Skeletal muscle satellite cell (primary cell): ENCODE data around the gene NEUROD1.

Experiments used
- H3K27me3 ChIP-seq: 2 replicates; pipeline ENCODE4 v1.7.0; 2013; ENCODE audit warnings: low read length; ENCODE audit not compliant: control insufficient read depth, insufficient read depth
- H3K36me3 ChIP-seq: 2 replicates; pipeline ENCODE4 v1.7.0; 2013; ENCODE audit warnings: mild to moderate bottlenecking, control low read depth, low read length; ENCODE audit not compliant: insufficient read depth
- H3K4me1 ChIP-seq: 2 replicates; pipeline ENCODE4 v1.7.0; 2013; ENCODE audit warnings: low read length; ENCODE audit not compliant: control insufficient read depth, insufficient read depth
- H3K4me2 ChIP-seq: 2 replicates; pipeline ENCODE4 v1.7.0; 2013; ENCODE audit warnings: mild to moderate bottlenecking, low read length
- H3K4me3 ChIP-seq: 2 replicates; pipeline ENCODE4 v1.7.0; 2013; ENCODE audit warnings: low read length
- H3K9ac ChIP-seq: 2 replicates; pipeline ENCODE4 v1.7.0; 2013; ENCODE audit warnings: mild to moderate bottlenecking, low read depth, low read length, moderate library complexity
- H3K9me3 ChIP-seq: replicated peaks from 2 replicates; pipeline ENCODE4 v1.7.0; 2013; ENCODE audit warnings: mild to moderate bottlenecking, control low read depth, low read length

Gene NEUROD1

DNA sequence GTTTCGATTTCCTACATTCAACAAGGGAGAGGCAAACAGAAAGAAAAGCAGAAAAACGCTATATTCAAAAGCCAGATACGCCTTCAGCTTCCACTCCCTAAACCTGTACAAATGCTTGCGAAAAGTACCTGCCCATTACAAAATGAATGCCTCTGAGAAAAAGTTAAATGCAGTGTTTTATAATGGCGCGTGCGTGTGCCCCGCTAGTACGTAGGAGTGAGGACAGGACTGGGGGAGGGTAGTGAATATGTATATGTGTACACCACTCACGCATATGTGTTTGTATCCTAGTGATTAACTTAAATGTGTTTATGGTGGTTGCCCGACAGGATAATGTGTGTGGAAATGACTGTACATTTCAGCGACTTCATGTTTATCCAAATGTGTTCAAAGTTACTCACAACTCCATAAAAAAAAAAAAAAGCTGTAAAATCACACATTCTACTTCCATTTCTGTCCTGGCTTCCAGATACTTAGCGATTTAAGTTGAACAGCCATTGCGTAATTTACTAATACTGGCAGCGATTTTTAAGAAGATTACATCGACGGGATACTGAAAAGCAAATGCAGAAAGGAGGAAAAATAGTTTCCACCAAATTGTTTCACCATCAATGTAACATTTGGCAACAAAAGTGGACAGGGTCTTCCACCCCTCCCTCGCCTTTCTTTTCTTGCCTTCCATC is 1.3 kb downstream of the NEUROD1 start:
- H3K36me3 ChIP-seq, result no peaks in the 10 kb centered on the region
- no peak overlapping the region for H3K4me2 ChIP-seq
- H3K4me3 ChIP-seq, result no peak overlapping the region
- peaks cover 13% of the 10 kb centered on the region for H3K4me1 ChIP-seq
- peaks cover 89% of the 10 kb centered on the region for H3K27me3 ChIP-seq
- H3K9me3 ChIP-seq, result peaks cover 3% of the 10 kb centered on the region
- no peak overlapping the region for H3K9ac ChIP-seq

DNA sequence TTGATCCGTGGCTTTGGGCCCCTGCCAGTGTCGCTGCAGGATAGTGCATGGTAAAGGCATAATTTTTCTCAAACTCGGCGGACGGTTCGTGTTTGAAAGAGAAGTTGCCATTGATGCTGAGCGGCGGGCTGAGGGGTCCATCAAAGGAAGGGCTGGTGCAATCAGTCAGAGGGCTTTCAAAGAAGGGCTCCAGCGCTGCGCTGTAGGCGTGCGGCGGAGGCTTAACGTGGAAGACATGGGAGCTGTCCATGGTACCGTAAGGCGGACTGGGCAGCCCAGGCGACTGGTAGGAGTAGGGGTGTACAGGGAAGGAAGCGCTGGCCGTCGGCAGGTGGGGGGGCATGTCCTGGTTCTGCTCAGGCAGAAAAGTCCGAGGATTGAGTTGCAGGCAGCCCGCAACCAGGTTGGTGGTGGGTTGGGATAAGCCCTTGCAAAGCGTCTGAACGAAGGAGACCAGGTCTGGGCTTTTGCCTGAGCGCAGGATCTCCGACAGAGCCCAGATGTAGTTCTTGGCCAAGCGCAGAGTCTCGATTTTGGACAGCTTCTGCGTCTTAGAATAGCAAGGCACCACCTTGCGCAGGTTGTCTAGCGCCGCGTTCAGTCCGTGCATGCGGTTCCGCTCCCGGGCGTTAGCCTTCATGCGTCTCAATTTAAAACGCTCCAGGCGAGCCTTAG is 2.3 kb downstream of the NEUROD1 start:
- Histone ChIP-seq H3K9ac (no peak overlapping the region), H3K9me3 (peaks cover 3% of the 10 kb centered on the region), H3K4me1 (peaks cover 9% of the 10 kb centered on the region), H3K4me3 (no peak overlapping the region), H3K36me3 (no peaks in the 10 kb centered on the region), H3K27me3 (peaks cover 88% of the 10 kb centered on the region), H3K4me2 (peak overlapping the region; percentile 33)

DNA sequence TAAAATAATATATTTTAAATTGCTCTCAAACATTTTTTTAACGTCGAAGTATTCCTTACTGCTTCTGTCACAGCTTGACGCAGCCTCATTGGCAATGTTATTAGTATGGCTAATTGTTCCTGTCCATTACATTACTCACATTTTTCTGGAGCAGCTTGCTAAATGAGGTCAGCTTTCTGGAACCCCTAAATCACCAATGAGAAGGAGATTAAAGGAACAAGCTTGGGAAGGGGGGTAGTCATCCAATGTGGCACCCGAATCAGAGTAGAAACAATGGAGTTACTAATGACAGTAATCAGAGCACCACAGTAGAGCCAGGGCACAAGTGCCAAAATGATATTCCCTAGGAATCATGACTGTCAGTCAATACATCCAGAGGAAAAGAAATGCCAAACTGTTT is 5.1 kb downstream of the NEUROD1 start:
- peaks cover 74% of the 10 kb centered on the region for H3K27me3 ChIP-seq
- no peaks in the 10 kb centered on the region for H3K4me1 ChIP-seq
- H3K9ac ChIP-seq, result no peak overlapping the region
- peaks cover 3% of the 10 kb centered on the region for H3K9me3 ChIP-seq
- no peak overlapping the region for H3K4me3 ChIP-seq
- H3K36me3 ChIP-seq, result no peaks in the 10 kb centered on the region
- no peak overlapping the region for H3K4me2 ChIP-seq

DNA sequence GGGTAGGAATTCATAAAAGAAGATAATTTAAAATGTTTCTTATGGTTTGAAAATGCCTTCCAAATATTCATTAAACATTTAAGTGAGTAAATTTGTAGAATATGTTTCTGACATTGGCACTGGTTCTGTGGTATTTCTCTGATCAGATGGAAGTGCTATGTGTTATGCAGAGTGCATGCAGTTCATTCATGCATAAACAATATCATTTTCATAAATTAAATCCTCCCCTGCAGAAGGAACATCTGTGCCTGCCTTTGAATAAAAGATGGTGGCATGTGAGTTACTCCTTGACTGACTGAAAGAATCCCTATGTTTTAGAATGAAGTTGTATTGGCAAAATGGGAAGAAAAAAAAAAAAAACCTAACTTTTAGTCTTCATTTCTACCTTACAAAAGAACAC is 5.9 kb downstream of the NEUROD1 start:
- no peak overlapping the region for H3K4me2 ChIP-seq
- H3K36me3 ChIP-seq, result no peaks in the 10 kb centered on the region
- no peaks in the 10 kb centered on the region for H3K4me1 ChIP-seq
- H3K9me3 ChIP-seq, result peaks cover 3% of the 10 kb centered on the region
- H3K4me3 ChIP-seq, result no peak overlapping the region
- no peak overlapping the region for H3K9ac ChIP-seq
- H3K27me3 ChIP-seq, result peaks cover 70% of the 10 kb centered on the region

DNA sequence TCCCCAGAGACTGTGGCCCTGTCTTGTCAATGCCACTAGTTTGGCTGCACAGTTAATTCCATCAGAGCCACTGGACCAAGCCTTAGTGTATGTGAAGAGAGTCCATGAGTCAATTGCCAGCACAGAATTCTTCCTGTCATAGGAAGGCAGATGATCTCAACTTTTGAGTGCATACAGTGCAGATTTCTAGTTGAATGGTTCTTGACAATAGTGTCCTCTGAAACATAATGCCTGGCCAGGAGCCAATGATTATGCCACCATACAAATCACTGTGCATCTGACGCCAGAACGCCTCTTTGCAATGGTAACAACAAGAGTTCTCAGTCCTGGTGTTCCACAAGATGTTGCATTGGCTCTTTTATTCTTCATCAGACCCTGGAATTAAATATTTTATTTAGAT is 7.1 kb downstream of the NEUROD1 start:
- H3K27me3 ChIP-seq, result peaks cover 69% of the 10 kb centered on the region
- no peaks in the 10 kb centered on the region for H3K36me3 ChIP-seq

DNA sequence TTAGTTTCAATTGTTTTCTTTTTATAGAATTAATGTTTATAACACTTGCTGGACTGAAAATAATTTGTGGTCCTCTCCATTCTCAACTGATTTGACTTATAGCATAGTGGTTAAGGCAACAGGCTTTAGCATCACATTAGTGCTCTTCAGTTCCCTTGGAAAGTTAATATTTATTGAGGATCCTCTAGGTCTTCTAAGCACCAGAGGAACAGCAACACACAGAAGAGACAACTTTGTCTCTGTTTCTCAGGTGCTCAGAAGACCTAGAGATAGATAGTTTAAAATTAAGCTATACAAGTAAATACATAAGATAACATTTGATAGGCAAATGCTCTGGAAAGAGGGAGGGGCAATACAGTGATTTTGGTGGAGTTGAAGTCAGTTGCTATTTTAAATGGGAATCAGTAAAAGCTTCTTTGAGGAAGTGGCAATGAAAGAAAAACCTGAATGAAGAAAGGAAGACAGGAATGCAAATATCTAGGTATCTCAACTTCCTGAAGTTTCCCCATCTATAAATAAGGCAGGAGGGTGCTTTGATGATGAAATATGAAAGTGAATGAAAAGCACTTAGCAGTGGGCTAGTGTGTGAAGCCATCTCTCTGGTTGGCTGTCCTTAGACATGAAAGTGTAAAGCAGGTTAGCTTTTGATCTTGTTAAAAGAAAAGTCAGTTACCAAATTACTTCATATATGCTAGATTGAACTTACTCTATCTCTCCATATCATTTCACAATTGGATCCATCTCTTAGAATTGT is 7.9 kb downstream of the NEUROD1 start:
- peaks cover 68% of the 10 kb centered on the region for H3K27me3 ChIP-seq
- no peak overlapping the region for H3K9ac ChIP-seq
- no peaks in the 10 kb centered on the region for H3K9me3 ChIP-seq
- H3K4me1 ChIP-seq, result no peaks in the 10 kb centered on the region
- no peak overlapping the region for H3K4me3 ChIP-seq
- no peak overlapping the region for H3K4me2 ChIP-seq
- H3K36me3 ChIP-seq, result no peaks in the 10 kb centered on the region

More for the DNA sequence above, 7.1 kb downstream of the NEUROD1 start:
- Histone ChIP-seq H3K4me2 (no peak overlapping the region), H3K9ac (no peak overlapping the region), H3K4me3 (no peak overlapping the region), H3K4me1 (no peaks in the 10 kb centered on the region), H3K9me3 (no peaks in the 10 kb centered on the region)

DNA sequence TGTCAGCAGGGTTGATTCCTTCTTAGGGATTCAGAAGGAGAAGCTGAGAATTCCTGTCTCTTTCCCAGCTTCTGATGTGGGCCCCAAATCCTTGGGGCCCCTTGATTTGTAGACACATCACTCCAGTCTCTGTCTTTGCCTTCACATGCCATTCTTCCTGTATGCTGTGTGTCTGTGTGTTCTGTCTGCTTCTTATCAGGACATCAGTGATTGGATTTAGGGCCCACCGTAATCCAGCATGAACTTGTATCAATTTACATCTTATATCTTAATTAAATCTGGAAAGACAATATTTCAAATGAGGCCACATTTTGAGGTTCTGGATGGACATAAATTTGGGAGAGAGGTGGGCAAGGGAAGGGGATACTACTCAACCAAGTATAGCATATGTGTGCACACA is 9.7 kb downstream of the NEUROD1 start:
- no peaks in the 10 kb centered on the region for H3K4me1 ChIP-seq
- H3K27me3 ChIP-seq, result peaks cover 64% of the 10 kb centered on the region
- H3K9ac ChIP-seq, result no peak overlapping the region
- H3K4me2 ChIP-seq, result no peak overlapping the region
- no peaks in the 10 kb centered on the region for H3K36me3 ChIP-seq
- H3K4me3 ChIP-seq, result no peak overlapping the region
- peaks cover 10% of the 10 kb centered on the region for H3K9me3 ChIP-seq

DNA sequence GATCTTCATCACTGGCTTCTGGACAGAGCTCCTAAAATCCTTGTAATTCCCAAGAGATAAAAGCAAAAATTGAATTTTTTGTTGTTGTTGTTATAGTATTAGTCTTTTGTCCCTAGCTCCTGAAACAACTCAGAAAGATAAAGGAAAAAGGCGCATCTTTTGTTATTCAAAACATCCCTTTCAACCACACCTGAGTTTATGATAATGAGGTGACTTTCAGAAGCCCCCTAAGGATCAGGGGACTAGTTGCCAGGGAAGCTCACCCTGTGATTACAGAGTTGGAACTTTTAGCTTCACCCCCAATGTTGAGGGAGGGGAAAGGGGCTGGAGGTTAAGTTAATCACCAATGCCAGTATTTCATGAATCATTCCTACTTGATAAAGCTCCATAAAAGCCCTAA is 13.1 kb downstream of the NEUROD1 start:
- no peaks in the 10 kb centered on the region for H3K36me3 ChIP-seq
- no peak overlapping the region for H3K4me3 ChIP-seq
- H3K27me3 ChIP-seq, result peaks cover 37% of the 10 kb centered on the region
- H3K9ac ChIP-seq, result no peak overlapping the region
- no peaks in the 10 kb centered on the region for H3K4me1 ChIP-seq
- peaks cover 10% of the 10 kb centered on the region for H3K9me3 ChIP-seq
- no peak overlapping the region for H3K4me2 ChIP-seq

DNA sequence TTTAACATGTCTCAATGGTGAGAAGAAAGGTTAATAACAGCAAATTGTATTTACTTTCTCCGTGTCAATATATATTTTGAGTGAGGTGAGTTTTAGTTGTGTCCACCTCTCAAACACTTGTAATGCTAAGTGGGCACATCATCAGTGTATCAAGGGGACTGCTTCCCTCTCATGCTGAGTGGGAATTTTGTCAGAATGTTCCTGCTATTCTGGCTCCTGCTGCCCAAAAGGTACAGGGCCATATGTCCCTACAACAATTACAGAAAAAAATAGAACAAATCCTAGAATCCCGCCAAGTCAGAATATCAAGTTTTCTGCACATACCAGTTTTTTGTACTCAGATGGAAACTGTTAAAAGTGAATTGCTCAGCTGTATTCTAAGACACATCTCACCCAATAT is 18.0 kb downstream of the NEUROD1 start:
- Histone ChIP-seq H3K27me3 (peaks cover 29% of the 10 kb centered on the region), H3K4me1 (peaks cover 1% of the 10 kb centered on the region), H3K9ac (no peak overlapping the region), H3K9me3 (peaks cover 10% of the 10 kb centered on the region), H3K4me2 (no peak overlapping the region), H3K4me3 (no peak overlapping the region), H3K36me3 (no peaks in the 10 kb centered on the region)

DNA sequence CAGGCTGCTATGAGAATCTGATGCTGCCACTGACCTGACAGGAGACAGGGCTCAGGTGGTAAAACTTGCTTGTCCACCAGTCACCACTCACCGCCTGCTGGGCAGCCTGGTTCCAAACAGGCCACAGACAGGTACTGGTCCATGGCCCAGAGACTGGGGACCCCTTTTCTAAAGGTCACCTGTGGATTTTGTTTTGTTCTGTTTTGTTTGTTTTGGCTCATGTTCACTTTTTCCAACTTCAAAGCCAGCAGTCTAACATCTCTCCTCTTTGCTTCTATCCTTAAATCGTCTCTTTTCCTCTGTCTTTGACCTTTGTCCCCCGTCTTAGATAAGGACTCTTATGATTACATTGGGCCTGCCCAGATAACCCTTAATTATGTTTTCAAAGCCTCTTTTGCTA is 20.1 kb downstream of the NEUROD1 start:
- Histone ChIP-seq H3K36me3 (no peaks in the 10 kb centered on the region), H3K4me3 (no peak overlapping the region), H3K27me3 (peaks cover 22% of the 10 kb centered on the region), H3K9ac (no peak overlapping the region), H3K9me3 (no peaks in the 10 kb centered on the region), H3K4me1 (peaks cover 7% of the 10 kb centered on the region), H3K4me2 (no peak overlapping the region)

DNA sequence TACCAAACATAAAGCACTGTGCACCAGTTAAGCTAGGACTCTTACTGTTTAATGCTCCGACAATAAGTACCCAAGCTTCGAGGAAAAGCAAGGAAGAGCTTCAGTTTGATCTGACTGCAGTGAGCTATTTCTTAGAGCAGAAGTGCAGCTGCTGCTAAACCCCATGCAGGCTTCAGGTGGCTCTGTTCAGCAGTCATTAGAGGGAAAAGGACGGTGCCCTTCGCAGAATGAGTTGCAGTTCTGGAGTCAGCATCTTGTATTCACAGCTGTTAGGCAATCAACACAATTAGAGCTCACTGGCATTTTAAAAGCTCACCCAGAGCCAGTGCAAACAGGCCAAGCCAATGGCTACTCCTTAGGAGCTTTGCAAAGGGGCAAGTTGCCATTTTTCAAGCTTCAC is 21.9 kb downstream of the NEUROD1 start:
- Histone ChIP-seq H3K27me3 (peaks cover 23% of the 10 kb centered on the region), H3K4me1 (peaks cover 7% of the 10 kb centered on the region), H3K4me3 (no peak overlapping the region), H3K36me3 (no peaks in the 10 kb centered on the region), H3K9ac (no peak overlapping the region), H3K4me2 (no peak overlapping the region), H3K9me3 (no peaks in the 10 kb centered on the region)
